ENCODE measurements around the gene ANKRD6.

The ANKRD6 gene

DNA sequence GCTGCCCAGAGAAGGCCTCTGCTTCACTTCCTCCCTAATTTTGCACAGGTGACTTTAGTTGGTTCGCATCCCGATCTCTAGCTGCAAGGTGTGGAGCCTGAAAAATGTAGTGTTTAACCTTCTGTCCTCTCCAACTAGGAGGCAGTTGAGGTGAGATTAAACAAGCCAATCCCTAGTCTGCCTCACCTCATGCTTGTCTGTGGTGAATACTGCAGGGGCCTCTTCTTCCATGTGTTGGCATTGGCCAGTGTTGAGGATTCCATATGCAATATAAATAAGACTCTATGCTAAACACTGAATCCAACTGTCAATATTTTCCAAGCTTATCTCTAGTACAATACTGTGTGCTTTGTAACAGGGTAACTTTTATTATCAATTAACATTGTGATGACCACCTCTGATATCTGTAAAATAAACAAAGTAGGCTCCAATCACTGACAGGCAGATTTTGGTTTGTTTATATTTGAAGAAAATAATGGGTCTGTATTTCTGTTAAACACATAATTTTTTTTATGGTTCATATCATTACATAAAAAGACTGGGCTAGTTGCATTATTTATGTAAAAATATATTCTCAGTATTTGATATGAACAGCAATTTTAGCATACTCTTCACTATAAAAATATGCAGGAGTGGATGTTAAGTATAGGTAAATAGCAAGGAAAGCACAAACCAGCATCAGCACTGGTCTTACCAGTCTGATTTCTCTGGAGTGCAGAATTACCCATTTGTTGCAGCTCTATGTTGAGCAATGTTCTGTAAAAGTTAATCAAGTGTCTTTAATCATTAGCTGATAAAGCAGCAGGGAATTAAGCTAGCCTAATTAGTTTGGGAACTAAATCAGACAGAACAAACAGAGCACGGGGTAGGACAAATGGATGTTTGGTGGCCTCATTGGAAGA is 74.0 kb downstream of the ANKRD6 start:
- H3K79me2 ChIP-seq (ENCODE audit: insufficient read depth, low read length): no peaks in the 10 kb centered on the region
- no peaks in the 10 kb centered on the region for H3F3A ChIP-seq (ENCODE audit: insufficient read depth)
- no peaks in the 10 kb centered on the region for H3K27me3 ChIP-seq (ENCODE audit: low read length)
- H3K9ac ChIP-seq (ENCODE audit: low read length): no peak overlapping the region
- H3K27ac ChIP-seq (ENCODE audit: low read depth, low read length): no peak overlapping the region
- no peak overlapping the region for H2AFZ ChIP-seq (ENCODE audit: low read depth, low read length, severe bottlenecking)
- H3K36me3 ChIP-seq (ENCODE audit: low read length): no peaks in the 10 kb centered on the region
- H3K4me2 ChIP-seq (ENCODE audit: low read depth, low read length, poor library complexity, severe bottlenecking): no peak overlapping the region
- H3K4me3 ChIP-seq (ENCODE audit: insufficient read depth, low read length, poor library complexity, severe bottlenecking): no peak overlapping the region
- no peaks in the 10 kb centered on the region for H3K9me2 ChIP-seq (replicated peaks; ENCODE audit: insufficient read depth, low read length)
- H4K20me1 ChIP-seq (ENCODE audit: low read depth, low read length): no peaks in the 10 kb centered on the region
- TF ChIP-seq EZH2phosphoT487 (conservative IDR thresholded peaks at IDR 0.05; ENCODE audit: low read length): no peak
- TF ChIP-seq, protein P1, sequence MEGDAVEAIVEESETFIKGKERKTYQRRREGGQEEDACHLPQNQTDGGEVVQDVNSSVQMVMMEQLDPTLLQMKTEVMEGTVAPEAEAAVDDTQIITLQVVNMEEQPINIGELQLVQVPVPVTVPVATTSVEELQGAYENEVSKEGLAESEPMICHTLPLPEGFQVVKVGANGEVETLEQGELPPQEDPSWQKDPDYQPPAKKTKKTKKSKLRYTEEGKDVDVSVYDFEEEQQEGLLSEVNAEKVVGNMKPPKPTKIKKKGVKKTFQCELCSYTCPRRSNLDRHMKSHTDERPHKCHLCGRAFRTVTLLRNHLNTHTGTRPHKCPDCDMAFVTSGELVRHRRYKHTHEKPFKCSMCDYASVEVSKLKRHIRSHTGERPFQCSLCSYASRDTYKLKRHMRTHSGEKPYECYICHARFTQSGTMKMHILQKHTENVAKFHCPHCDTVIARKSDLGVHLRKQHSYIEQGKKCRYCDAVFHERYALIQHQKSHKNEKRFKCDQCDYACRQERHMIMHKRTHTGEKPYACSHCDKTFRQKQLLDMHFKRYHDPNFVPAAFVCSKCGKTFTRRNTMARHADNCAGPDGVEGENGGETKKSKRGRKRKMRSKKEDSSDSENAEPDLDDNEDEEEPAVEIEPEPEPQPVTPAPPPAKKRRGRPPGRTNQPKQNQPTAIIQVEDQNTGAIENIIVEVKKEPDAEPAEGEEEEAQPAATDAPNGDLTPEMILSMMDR (IDR thresholded peaks at IDR 0.05; ENCODE audit: insufficient read depth, low read length, poor library complexity, severe bottlenecking): no peak
- no peaks in the 10 kb centered on the region for H3K9me3 ChIP-seq (ENCODE audit: insufficient read depth, low read length)

DNA sequence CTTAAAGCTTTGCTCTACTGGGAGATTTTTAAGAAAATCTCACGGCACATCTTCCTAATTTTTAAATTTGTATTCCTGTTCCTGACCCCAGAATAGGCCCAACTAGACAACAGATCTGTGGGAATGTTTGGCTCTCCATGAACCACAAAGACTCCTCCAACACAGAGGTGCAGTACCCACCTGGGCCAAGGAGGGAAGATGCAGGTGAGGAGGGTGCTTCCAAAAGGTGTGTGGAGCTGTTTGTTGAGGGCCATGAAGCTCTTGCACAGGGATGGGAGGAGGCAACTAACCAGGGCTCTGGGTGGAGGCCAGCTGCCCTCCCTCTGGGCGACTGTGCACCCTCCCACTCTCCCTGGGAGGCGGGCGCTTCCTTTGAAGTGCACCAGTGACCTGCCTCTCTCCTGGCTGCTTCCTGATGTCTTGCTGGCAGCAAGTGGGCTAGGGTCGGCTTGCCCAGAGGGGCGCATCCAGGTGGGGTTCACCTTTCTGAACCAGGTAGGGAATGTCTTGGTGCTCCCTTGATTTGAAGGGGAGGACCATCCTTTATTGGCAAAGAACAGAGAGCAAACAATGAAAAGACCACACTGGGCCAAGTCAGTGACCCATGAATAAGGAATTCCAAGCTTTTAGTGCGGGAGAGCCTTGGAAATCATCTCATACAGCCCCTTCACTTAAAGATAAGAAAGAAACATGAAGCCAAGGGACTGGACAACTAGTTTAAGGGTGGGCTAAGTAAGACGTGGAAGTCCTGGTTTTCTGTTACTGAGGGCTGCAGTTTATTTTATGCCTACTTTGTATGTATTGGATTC is 76.0 kb downstream of the ANKRD6 start:
- Histone ChIP-seq H3F3A (ENCODE audit: insufficient read depth) (no peaks in the 10 kb centered on the region), H3K9me2 (replicated peaks; ENCODE audit: insufficient read depth, low read length) (no peaks in the 10 kb centered on the region), H3K36me3 (ENCODE audit: low read length) (no peaks in the 10 kb centered on the region), H3K9ac (ENCODE audit: low read length) (no peak overlapping the region), H3K27me3 (ENCODE audit: low read length) (no peaks in the 10 kb centered on the region), H4K20me1 (ENCODE audit: low read depth, low read length) (no peaks in the 10 kb centered on the region), H3K4me3 (ENCODE audit: insufficient read depth, low read length, poor library complexity, severe bottlenecking) (no peak overlapping the region), H3K4me2 (ENCODE audit: low read depth, low read length, poor library complexity, severe bottlenecking) (no peak overlapping the region), H2AFZ (ENCODE audit: low read depth, low read length, severe bottlenecking) (no peak overlapping the region), H3K27ac (ENCODE audit: low read depth, low read length) (no peak overlapping the region), H3K9me3 (ENCODE audit: insufficient read depth, low read length) (no peaks in the 10 kb centered on the region), H3K79me2 (ENCODE audit: insufficient read depth, low read length) (no peaks in the 10 kb centered on the region)
- no peak for TF ChIP-seq EZH2phosphoT487 (conservative IDR thresholded peaks at IDR 0.05; ENCODE audit: low read length)
- TF ChIP-seq, protein P1 (IDR thresholded peaks at IDR 0.05; ENCODE audit: insufficient read depth, low read length, poor library complexity, severe bottlenecking): no peak

DNA sequence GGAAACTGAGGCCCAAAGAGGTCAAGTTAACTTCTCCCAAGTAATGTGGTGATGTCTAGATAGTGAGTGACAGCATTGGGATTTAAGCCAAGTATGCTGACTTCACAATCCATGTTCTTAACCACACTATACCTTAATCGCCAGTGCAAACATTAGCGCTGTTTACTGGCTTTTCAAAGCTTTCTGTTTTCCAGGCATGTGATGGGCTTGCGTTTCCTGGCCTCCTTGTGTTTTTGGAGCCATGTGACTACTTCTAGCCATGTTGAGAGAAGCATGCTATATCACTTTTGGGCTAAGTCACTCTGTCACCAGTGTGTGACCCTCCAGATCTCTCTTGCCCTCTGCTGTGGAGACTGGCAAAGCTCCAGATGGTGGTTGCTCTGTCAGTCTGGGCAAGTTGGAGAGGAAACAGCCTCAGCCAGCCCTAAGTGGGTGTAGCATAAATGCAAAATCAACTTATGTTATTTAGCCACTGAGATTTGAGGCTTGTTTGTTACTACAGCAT is 76.9 kb downstream of the ANKRD6 start:
- Histone ChIP-seq H3K9me2 (replicated peaks; ENCODE audit: insufficient read depth, low read length) (no peaks in the 10 kb centered on the region), H3K36me3 (ENCODE audit: low read length) (no peaks in the 10 kb centered on the region), H3K27me3 (ENCODE audit: low read length) (no peaks in the 10 kb centered on the region), H3K4me2 (ENCODE audit: low read depth, low read length, poor library complexity, severe bottlenecking) (no peak overlapping the region), H3K9ac (ENCODE audit: low read length) (no peak overlapping the region), H3K79me2 (ENCODE audit: insufficient read depth, low read length) (no peaks in the 10 kb centered on the region), H3K9me3 (ENCODE audit: insufficient read depth, low read length) (no peaks in the 10 kb centered on the region), H3K27ac (ENCODE audit: low read depth, low read length) (no peak overlapping the region), H3F3A (ENCODE audit: insufficient read depth) (no peaks in the 10 kb centered on the region), H3K4me3 (ENCODE audit: insufficient read depth, low read length, poor library complexity, severe bottlenecking) (no peak overlapping the region), H2AFZ (ENCODE audit: low read depth, low read length, severe bottlenecking) (no peak overlapping the region), H4K20me1 (ENCODE audit: low read depth, low read length) (no peaks in the 10 kb centered on the region)
- no peak for TF ChIP-seq EZH2phosphoT487 (conservative IDR thresholded peaks at IDR 0.05; ENCODE audit: low read length)
- TF ChIP-seq, protein P1 (IDR thresholded peaks at IDR 0.05; ENCODE audit: insufficient read depth, low read length, poor library complexity, severe bottlenecking): no peak
